Ectodermal cell (in vitro differentiated cells): ENCODE data around the gene LTB4R.

Experiments
- H3K27ac ChIP-seq: 2 replicates; pipeline ENCODE4 v1.7.0; 2013; ENCODE audit warnings: mild to moderate bottlenecking, low read depth, low read length; ENCODE audit not compliant: insufficient read depth, poor library complexity, severe bottlenecking
- H3K27me3 ChIP-seq: 2 replicates; pipeline ENCODE4 v1.7.0; 2013; ENCODE audit warnings: mild to moderate bottlenecking, low read length; ENCODE audit not compliant: insufficient read depth, control insufficient read depth, poor library complexity, severe bottlenecking
- H3K36me3 ChIP-seq: one replicate; pipeline ENCODE4 v1.7.0; 2013; ENCODE audit warnings: low read length; ENCODE audit not compliant: control insufficient read depth, insufficient read depth
- H3K4me1 ChIP-seq: one replicate; pipeline ENCODE4 v1.7.0; 2013; ENCODE audit warnings: low read length; ENCODE audit not compliant: control insufficient read depth, insufficient read depth
- H3K4me3 ChIP-seq: 2 replicates; pipeline ENCODE4 v1.7.0; 2013; ENCODE audit warnings: low read depth, low read length, control low read depth; ENCODE audit not compliant: insufficient read depth
- H3K9me3 ChIP-seq: 2 replicates; pipeline ENCODE4 v1.7.0; 2013; ENCODE audit warnings: mild to moderate bottlenecking, low read length, moderate library complexity; ENCODE audit not compliant: control insufficient read depth
- WGBS, 2 experiments: methylation state at CpG; one replicate each; pipeline ENCODE4 v1.1.7; 2013; ENCODE audit warnings: missing lambda C conversion rate in 2 of 2; 5-methylcytosine and 5-hydroxymethylcytosine counted together

Gene LTB4R

DNA sequence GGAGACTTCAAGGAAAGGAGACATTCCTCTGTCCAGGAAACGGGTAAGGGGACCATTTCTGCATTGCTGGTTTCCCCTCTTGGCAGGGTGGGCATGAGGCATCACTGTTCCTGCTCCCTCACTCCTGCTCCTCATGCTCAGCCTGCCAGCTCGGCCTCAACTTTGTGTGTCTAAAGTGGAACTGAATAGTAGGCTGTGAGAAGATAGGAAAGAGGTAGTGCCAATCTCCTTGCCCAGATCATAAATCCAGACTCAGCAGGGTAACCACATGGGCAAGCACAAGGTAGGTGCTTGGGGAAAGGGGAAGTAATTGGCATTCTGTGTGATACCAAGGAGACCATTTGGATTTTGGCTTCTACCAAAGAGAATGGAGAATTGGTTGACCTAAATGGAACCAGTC lies 2.6 kb downstream of the LTB4R start:
- H3K27ac ChIP-seq, result no peak overlapping the region
- H3K27me3 ChIP-seq, result peaks cover 5% of the 10 kb centered on the region
- no peaks in the 10 kb centered on the region for H3K4me1 ChIP-seq
- H3K4me3 ChIP-seq, result no peak overlapping the region
- H3K36me3 ChIP-seq, result no peaks in the 10 kb centered on the region
- 90 to 93% methylated on average over 2 of the region's 2 CpGs for WGBS, 2 experiments
- H3K9me3 ChIP-seq, result no peaks in the 10 kb centered on the region

DNA sequence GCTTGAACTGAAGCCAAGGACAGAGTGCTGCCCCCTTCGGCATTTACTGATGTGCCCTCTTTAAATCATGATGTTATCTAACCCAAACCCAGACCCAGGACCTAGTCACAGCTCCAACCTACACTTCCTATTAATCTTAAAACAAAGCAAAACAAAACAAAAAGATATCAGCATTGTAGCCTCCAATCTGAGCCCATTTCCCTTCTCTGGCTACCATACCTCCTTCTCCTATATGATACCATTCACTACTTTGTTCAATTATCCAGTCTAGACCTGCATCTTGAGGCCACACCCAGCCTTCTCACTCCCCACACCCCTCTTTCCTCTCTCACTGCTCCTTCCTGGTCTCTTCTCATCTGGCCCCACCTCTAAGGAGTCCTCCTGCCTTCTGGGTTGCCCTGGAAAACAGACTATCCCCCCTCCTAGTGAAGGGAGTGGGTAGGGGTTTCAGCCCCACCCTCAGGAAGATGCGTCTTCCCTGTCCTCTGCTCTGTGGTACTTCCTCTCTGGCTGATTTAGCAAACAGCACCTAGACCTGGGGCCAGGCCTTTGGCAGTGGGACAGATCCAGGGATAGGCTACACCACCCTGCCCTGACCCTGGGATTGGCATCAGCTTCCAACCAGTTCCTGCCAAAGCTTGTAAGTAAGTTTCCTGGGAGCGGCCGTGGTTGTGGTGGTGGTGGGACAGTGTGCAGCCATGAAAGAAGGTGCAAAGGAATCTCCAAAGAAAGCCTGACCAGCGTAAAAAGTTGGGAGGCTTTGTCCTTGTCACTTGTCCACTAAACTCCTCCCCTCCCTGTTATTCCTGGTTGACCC lies 3.3 kb downstream of the LTB4R start:
- Histone ChIP-seq H3K36me3 (no peaks in the 10 kb centered on the region), H3K4me1 (no peaks in the 10 kb centered on the region), H3K4me3 (no peak overlapping the region), H3K27ac (no peak overlapping the region), H3K9me3 (no peaks in the 10 kb centered on the region), H3K27me3 (peaks cover 10% of the 10 kb centered on the region)
- 90 to 93% methylated on average over 5 of the region's 5 CpGs for WGBS, 2 experiments

DNA sequence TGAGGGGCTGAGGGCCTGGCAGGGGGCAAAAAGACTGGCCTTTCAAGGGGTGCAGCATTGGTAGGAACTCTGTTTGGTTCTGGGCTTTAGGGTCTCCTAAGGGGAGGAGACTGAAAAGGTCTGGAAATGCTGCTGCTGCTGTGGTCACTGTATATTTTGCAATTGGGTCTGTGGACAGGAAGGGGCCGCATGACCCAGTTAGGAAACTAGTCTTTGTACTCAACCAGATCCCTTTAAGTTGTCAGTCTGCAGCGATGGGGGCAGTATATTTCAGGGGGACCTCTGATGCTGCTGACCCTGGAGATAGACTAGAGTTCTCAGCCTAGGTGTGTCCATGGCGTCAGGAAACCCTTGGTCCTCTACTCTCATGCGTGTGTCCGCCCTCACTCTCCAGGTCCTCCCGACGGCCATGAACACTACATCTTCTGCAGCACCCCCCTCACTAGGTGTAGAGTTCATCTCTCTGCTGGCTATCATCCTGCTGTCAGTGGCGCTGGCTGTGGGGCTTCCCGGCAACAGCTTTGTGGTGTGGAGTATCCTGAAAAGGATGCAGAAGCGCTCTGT lies 4.0 kb downstream of the LTB4R start:
- WGBS, 2 experiments, result 90 to 92% methylated on average over 10 of the region's 10 CpGs
- Histone ChIP-seq H3K4me3 (no peak overlapping the region), H3K27me3 (peaks cover 11% of the 10 kb centered on the region), H3K9me3 (no peaks in the 10 kb centered on the region), H3K36me3 (no peaks in the 10 kb centered on the region), H3K27ac (no peak overlapping the region), H3K4me1 (no peaks in the 10 kb centered on the region)

DNA sequence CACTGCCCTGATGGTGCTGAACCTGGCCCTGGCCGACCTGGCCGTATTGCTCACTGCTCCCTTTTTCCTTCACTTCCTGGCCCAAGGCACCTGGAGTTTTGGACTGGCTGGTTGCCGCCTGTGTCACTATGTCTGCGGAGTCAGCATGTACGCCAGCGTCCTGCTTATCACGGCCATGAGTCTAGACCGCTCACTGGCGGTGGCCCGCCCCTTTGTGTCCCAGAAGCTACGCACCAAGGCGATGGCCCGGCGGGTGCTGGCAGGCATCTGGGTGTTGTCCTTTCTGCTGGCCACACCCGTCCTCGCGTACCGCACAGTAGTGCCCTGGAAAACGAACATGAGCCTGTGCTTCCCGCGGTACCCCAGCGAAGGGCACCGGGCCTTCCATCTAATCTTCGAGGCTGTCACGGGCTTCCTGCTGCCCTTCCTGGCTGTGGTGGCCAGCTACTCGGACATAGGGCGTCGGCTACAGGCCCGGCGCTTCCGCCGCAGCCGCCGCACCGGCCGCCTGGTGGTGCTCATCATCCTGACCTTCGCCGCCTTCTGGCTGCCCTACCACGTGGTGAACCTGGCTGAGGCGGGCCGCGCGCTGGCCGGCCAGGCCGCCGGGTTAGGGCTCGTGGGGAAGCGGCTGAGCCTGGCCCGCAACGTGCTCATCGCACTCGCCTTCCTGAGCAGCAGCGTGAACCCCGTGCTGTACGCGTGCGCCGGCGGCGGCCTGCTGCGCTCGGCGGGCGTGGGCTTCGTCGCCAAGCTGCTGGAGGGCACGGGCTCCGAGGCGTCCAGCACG lies 4.7 kb downstream of the LTB4R start:
- H3K9me3 ChIP-seq, result no peaks in the 10 kb centered on the region
- no peaks in the 10 kb centered on the region for H3K4me1 ChIP-seq
- peaks cover 14% of the 10 kb centered on the region for H3K27me3 ChIP-seq
- WGBS, 2 experiments, result 93 to 94% methylated on average over 70 of the region's 70 CpGs
- no peak overlapping the region for H3K4me3 ChIP-seq
- H3K36me3 ChIP-seq, result no peaks in the 10 kb centered on the region
- H3K27ac ChIP-seq, result no peak overlapping the region

DNA sequence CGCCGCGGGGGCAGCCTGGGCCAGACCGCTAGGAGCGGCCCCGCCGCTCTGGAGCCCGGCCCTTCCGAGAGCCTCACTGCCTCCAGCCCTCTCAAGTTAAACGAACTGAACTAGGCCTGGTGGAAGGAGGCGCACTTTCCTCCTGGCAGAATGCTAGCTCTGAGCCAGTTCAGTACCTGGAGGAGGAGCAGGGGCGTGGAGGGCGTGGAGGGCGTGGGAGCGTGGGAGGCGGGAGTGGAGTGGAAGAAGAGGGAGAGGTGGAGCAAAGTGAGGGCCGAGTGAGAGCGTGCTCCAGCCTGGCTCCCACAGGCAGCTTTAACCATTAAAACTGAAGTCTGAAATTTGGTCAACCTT lies 5.3 kb downstream of the LTB4R start:
- H3K4me3 ChIP-seq, result no peak overlapping the region
- no peak overlapping the region for H3K27ac ChIP-seq
- peaks cover 14% of the 10 kb centered on the region for H3K27me3 ChIP-seq
- WGBS, 2 experiments, result 95% methylated on average over 18 of the region's 18 CpGs
- H3K36me3 ChIP-seq, result no peaks in the 10 kb centered on the region
- no peaks in the 10 kb centered on the region for H3K9me3 ChIP-seq
- no peaks in the 10 kb centered on the region for H3K4me1 ChIP-seq

DNA sequence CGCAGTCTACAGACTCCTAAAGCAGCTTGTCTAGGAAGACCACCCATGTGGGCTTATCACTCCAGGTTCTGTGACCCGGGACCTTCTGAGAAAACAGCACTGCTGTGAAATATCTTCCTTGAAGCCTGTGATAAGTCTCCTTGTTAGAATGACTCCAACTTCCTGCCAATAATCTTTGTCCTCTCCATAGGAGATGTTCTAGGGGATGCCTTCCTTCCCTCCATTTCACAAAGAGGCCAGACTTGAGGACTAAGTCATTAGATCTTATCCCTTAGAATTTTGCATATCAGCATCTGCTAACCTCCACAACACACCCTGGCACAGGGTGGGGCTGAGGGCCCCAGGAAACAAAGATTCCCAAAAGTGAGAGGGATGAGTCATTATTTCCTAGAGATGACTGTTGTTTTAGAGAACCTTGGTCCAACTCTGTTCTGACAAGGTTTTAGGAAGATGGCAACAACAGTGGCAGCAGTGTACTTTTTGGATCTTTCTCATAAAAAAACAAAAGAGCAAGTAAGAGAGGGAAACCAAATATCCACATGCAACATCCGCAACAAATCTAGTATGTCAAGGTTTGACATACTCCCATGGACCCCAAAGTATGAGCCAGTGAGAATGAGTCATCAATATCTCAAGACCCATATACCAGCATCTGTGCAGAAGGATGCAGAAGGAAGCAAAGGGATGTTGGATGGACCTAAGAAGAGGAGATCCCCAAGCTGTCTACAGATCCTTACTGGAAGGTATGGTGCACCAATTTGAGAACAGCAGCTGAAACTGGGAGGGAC lies 6.0 kb downstream of the LTB4R start:
- Histone ChIP-seq H3K9me3 (no peaks in the 10 kb centered on the region), H3K4me1 (no peaks in the 10 kb centered on the region), H3K27ac (no peak overlapping the region), H3K4me3 (no peak overlapping the region), H3K27me3 (peaks cover 14% of the 10 kb centered on the region), H3K36me3 (no peaks in the 10 kb centered on the region)
- 90 to 91% methylated on average over 3 of the region's 3 CpGs for WGBS, 2 experiments

DNA sequence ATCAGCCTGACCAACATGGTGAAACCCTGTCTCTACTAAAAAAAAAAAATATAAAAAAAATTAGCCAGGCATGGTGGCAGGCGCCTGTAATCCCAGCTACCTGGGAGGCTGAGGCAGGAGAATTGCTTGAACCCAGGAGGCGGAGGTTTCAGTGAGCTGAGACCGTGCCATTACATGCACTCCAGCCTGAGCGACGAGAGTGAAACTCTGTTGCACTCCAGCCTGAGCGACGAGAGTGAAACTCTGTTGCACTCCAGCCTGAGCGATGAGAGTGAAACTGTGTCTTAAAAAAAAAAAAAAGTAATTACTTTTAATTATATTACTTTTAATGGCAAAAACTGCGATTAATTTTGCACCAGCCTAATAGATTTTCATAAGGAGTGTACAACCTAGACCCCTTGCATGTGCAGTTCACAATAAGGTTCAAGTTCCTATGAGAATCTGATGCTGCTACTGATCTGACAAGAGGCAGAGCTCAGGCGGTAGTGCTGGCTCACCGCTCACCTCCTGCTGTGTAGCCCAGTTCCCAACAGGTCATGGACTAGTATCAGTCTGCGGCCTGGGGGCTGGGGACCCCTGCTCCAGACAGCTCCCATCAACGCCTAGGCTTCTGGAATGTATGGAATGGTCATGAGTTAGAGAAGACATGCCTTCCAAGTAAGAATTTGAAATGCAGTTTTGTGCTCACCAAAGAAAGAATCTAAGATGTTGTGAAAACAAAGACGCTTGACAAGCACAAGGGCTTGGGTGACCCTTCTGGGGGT lies 10.1 kb downstream of the LTB4R start:
- H3K27me3 ChIP-seq, result peaks cover 14% of the 10 kb centered on the region
- no peaks in the 10 kb centered on the region for H3K9me3 ChIP-seq
- no peak overlapping the region for H3K27ac ChIP-seq
- no peak overlapping the region for H3K4me3 ChIP-seq
- no peaks in the 10 kb centered on the region for H3K36me3 ChIP-seq
- WGBS, 2 experiments, result 83 to 84% methylated on average over 13 of the region's 14 CpGs
- H3K4me1 ChIP-seq, result no peaks in the 10 kb centered on the region

DNA sequence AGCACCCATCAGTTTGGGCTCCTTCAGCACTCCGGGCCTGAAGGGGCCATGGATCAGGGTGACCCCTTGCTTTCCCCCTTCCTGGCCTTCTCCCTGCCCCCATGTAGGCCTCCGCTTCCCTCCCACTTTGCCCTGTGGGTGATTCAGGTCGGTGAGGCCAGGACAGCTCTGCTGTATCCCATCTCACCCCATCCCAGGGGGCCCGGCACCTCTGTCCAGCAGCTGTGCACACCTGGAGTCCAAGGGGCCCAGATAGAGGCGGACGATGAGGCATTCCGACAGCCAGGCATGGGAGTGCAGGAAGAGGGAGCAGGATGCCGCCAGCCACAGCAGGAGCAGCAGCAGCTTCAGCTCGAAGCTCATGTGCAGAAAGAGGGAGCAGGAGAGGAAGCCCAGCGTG lies 11.4 kb downstream of the LTB4R start:
- Histone ChIP-seq H3K4me1 (no peaks in the 10 kb centered on the region), H3K36me3 (no peaks in the 10 kb centered on the region), H3K27me3 (peaks cover 14% of the 10 kb centered on the region), H3K9me3 (no peaks in the 10 kb centered on the region), H3K4me3 (no peak overlapping the region), H3K27ac (no peak overlapping the region)
- 88 to 90% methylated on average over 10 of the region's 10 CpGs for WGBS, 2 experiments

DNA sequence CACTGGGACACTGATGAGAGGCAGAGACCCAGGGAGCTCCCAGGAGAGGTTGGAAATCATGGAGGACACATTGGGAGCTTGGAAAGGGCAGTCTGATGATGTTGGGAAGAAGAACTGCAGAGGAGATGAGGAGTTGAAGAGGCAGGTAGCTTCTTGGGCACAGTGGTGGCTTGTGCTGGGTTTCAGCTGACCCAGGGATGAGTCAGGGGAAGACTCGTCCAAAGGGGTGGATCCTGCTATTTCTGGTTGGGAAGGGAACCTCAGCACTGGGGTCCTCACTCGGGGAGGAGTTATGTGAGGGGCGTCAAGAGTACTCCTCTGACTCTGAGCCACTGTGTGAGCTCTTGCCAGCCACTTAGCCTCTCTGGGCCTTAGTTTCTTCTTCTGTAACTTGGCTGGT lies 12.0 kb downstream of the LTB4R start:
- whole genome bisulfite sequencing, 2 experiments, result 75 to 76% methylated on average over 3 of the region's 3 CpGs
- Histone ChIP-seq H3K27ac (no peak overlapping the region), H3K4me3 (no peak overlapping the region), H3K27me3 (peaks cover 13% of the 10 kb centered on the region), H3K9me3 (no peaks in the 10 kb centered on the region), H3K36me3 (no peaks in the 10 kb centered on the region), H3K4me1 (no peaks in the 10 kb centered on the region)
